C4-2B (cell line): ENCODE measurements around the gene EMCN.

Source experiments
- CTCF ChIP-seq: fragments of 450-650 bp; conservative IDR thresholded peaks from 2 replicates; pipeline ENCODE4 v1.5.1; 2017; ENCODE audit warnings: mild to moderate bottlenecking
- ZFX ChIP-seq: fragments of 450-650 bp; IDR thresholded peaks from 2 replicates; pipeline ENCODE4 v1.6.1; 2017

DNA sequence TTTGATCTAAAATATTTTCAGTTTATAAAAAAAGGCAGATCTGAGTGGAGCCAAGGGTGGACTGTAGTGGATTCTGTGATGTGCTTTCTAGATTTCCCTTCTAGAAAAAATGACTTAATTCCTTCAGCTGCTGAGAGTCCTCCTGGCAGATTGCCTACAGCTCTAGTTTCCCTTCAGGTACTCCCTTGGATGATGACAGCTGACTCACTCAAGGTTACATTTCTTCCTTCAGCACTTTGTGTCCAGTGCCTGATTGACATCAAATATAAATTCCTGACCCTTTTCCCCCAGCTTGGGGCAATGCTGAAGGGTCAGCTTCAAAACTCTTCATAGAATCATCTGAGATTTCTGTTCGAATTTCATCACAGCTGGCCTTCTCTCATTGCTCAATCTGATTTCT, 161.7 kb downstream of the EMCN start:
- TF ChIP-seq CTCF (no peak), ZFX (no peak)
